ENCODE results near the gene CUL1. TPM values are rescaled to one million over a fixed set of nuclear protein-coding genes. Genes with fewer than 3 reads are reported as not detected.

CUL1 gene
- total RNA-seq, 1 experiment from 2014 or later: 72.3 TPM

DNA sequence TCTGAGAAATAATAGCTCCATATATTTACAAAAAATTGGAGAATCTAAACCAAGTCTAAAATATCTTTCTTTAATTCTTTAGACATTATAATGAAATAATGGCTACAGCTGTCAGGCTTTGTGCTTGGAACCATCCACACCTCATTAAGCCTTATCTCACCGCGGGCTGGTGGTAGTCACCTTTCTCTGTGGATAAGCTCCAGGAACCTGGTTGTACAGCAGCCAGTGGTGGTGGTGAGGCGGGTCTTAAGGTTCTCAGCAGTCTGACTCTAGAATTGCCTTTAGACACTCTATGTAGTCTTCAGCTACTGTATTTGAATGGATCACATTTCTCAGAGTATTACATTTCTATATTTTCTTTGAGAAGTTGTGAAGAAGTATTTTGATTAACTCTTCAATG is 34.2 kb downstream of the CUL1 start:
- WGBS (ENCODE audit: extremely low coverage, insufficient read length, low lambda C conversion rate): no CpG with 5 or more reads among the region's 3 CpGs
- no peak overlapping the region for H3K27ac ChIP-seq (ENCODE audit: insufficient read length, low read depth, low read length)

More for the DNA sequence above, 34.2 kb downstream of the CUL1 start:
- Histone ChIP-seq H2BK5ac (ENCODE audit: insufficient read length, low read length) (no peak overlapping the region), H3K14ac (ENCODE audit: insufficient read depth, low read length) (no peak overlapping the region), H2AK5ac (ENCODE audit: insufficient read length, low read length) (no peak overlapping the region), H3K79me1 (ENCODE audit: insufficient read depth, low read depth, low read length, poor library complexity, severe bottlenecking) (peaks cover 4% of the 10 kb centered on the region), H4K20me1 (ENCODE audit: control insufficient read depth, insufficient read depth, insufficient read length) (no peaks in the 10 kb centered on the region), H2BK15ac (ENCODE audit: low read depth, low read length) (no peak overlapping the region), H3T11ph (ENCODE audit: low read length) (no peak overlapping the region), H3K9ac (ENCODE audit: extremely low read depth, insufficient read length, low read length) (no peak overlapping the region), H3K4me1 (ENCODE audit: insufficient read depth, low read length) (no peaks in the 10 kb centered on the region), H4K8ac (replicated peaks; ENCODE audit: insufficient read length, low read depth, low read length) (no peak overlapping the region), H3K79me2 (ENCODE audit: insufficient read depth, low read length) (peaks cover 9% of the 10 kb centered on the region; the same call in 1 of the 2 replicates), H3K18ac (ENCODE audit: insufficient read length, low read depth, low read length) (no peak overlapping the region), H3K4me2 (ENCODE audit: insufficient read depth, insufficient read length, low read length) (no peak overlapping the region), H4K5ac (ENCODE audit: insufficient read length, low read depth, low read length) (no peak overlapping the region), H2BK20ac (ENCODE audit: low read depth, low read length, poor library complexity, severe bottlenecking) (no peak overlapping the region), H3K56ac (ENCODE audit: insufficient read length, low read depth, low read length) (no peak overlapping the region), H2BK12ac (ENCODE audit: insufficient read length, low read depth, low read length) (no peak overlapping the region), H3K4ac (ENCODE audit: low read depth, low read length) (no peak overlapping the region), H3K23me2 (ENCODE audit: insufficient read length, low read depth, low read length, poor library complexity, severe bottlenecking) (no peaks in the 10 kb centered on the region), H4K91ac (ENCODE audit: insufficient read length, low read depth, low read length) (no peak overlapping the region), H2BK120ac (ENCODE audit: low read depth, low read length, poor library complexity, severe bottlenecking) (no peak overlapping the region), H2AFZ (ENCODE audit: low read length) (no peak overlapping the region), H3K23ac (ENCODE audit: insufficient read length, low read depth, low read length) (no peak overlapping the region), H3K9me3 (ENCODE audit: control insufficient read depth, low read depth, low read length) (no peaks in the 10 kb centered on the region), H3K27me3 (ENCODE audit: insufficient read depth, low read length) (no peaks in the 10 kb centered on the region)
- H3K27me3 Mint-ChIP-seq (ENCODE audit: low read depth): no peaks in the 10 kb centered on the region
- no peak for DNase-seq
- H3K9me3 Mint-ChIP-seq: no peaks in the 10 kb centered on the region
- H3K27ac Mint-ChIP-seq: no peak overlapping the region
- H3K4me3 Mint-ChIP-seq: no peak overlapping the region
- no peak for TF ChIP-seq CTCF (conservative IDR thresholded peaks at IDR 0.05)
- peaks cover 23 to 63% (median 58%) of the 10 kb centered on the region in 3 experiments for H3K36me3 Mint-ChIP-seq (ENCODE audit: insufficient read depth in 1 of 3, low read depth in 3 of 3)
- no peaks in the 10 kb centered on the region for H3K4me1 Mint-ChIP-seq
